SW 1271 (cell line): ENCODE data around the gene CD40.

Experiments
- DNase-seq, 2 experiments: peaks; one replicate each; lab custom pipeline; 2025; lab: John Stamatoyannopoulos, UW

CD40 gene

DNA sequence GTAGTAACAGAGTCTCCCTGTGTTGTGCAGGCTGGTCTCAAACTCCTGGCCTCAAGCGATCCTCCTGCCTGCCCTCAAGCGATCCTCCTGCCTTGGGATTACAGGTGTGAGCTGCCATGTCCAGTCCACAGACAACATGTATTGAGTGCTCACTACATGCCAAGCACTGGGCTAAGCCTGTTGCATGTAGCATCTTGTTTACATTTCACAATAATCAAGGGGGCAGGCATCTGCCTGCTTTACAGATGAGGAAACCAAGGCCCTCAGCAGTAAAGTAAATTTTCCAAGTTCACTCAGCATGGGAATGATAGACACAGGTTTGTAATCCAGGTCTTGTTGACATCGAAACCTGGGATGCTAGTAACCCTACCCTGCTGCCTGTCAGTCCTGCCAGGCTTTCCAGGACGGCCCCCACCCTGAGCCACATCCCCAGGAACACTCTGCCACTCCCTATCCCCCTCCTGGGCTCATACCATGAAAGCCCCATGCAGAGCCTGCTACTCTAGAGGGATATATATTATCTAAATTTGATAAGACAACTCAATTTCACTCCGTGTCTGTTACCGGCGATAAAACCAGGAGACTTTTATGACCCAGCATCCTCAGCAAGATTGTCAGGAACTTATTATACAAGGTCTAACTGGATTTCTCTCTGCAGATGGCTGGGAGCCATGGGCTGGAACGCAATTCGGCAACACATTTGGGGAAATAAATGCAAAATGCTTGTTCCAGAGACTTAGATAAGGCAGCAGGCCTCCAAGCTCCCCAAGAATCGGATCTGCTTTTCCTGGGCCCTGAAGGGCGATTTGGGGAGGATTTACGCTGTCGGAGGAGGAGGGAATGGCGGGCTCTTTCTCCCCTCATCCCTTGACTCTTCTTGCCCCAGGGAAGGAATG lies 30.4 kb downstream of the CD40 start:
- DNase-seq: no peak

GRCh38 chr20:46150943-46151342 lies 32.8 kb downstream of the CD40 start:
- no peak for DNase-seq

DNA sequence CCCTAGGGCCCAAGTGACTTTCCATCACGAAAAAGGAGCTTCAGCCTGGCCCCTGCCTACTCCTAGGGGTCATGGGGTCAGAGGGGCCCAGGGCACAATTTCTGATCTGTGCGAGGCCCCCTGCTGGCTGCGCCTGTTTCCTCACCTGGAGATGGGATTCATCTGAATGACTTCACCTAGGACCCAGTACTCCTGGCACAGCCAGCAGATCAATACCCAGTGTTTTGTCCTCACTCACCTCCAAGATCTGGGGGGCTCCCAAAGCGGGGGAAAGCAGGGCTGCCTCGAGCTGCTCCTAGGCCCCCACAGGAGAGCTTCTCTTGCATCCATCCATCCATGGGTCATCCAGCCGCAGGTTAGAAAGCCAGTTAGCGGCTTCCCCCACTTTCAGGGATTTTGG lies 33.8 kb downstream of the CD40 start:
- no peak for DNase-seq

DNA sequence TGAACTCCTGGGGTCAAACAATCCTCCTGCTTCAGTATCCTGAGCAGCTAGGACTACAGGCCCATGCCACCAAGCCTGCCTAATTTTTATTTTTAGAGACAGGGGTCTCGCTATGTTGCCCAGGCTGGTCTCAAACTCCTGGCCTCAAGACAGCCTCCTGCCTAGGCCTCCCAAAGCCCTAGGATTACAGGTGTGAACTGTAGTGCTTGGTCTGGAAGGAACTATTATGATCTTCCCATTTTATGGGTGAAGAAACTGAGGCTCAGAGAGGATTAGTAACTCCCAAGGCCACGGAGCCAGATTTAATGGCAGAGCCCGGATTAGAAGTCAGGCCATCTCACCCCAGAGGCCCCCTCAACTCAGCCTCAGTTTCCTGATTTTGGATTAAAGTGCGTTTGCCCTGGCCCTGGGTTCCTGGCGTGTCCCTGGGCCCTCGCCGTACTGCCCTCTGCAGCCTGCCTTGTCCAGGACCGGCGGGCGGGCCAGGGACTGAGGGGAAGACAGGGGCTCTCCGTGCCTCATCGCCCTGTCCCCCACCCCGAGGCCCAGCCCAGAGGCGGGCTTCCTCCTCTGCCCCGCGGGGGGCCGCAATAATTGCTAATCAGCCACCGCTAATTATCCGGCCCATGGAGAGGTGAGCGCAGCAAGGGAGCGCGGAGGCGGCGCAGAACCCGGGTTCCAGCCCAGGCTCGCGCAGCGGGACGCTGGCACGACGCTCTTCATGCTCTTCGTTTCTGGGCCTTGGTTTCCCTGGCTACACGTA lies 34.9 kb downstream of the CD40 start:
- no peak for DNase-seq

- DNase-seq: no peak
Measured at GRCh38 chr20:46154305-46154704, 36.2 kb downstream of the CD40 start.

GRCh38 chr20:46154796-46155195 lies 36.7 kb downstream of the CD40 start:
- DNase-seq: no peak

GRCh38 chr20:46156065-46156464 lies 38.0 kb downstream of the CD40 start:
- DNase-seq: no peak

GRCh38 chr20:46157076-46157592 lies 39.0 kb downstream of the CD40 start:
- DNase-seq: no peak

DNA sequence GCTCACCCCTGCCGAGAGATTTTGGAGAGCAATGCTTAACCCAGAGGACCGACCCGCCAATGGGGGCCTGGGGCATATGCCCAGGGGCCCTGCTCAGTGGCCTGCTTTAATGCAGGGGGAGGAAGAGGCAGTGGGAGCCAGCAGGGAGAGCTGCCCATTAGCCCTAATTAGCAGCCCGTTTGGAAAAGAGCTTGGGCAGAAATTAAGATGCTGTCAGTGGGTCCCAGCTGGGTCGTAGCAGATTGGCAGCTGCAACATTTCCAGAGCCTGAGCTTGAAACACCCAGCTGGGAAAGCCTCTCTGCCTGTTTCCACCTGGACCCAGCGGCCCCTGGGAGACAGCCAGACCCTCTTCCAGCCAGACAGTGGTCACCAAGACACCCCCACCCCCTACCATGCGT lies 39.5 kb downstream of the CD40 start:
- no peak for DNase-seq

DNA sequence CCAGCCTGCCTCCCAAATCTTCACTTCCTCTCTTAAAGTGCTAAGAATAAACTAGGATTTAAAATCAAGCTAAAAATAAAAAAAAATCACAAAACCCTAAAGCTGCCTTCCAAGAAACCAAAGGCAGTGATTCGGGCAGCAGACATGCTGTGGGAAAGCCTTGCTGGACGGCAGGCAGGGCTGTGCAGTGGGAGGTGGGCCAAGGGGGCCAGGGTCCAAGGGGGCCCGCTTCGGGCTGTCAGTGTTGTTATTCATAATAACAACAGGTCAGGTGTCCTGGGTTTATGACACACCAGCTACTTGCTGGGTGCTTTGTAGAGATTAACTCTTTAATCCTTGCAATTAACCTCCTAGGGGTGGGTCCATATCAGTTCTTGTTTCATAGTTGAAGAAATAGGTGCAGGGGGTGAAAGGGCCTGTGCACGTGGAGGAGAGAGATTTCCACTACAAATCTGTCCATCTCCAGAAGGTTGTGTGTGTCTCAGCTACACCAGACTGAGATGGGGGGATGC lies 40.4 kb downstream of the CD40 start:
- DNase-seq: no peak

- DNase-seq: no peak
Measured at GRCh38 chr20:46159101-46159897, 41.2 kb downstream of the CD40 start.

DNA sequence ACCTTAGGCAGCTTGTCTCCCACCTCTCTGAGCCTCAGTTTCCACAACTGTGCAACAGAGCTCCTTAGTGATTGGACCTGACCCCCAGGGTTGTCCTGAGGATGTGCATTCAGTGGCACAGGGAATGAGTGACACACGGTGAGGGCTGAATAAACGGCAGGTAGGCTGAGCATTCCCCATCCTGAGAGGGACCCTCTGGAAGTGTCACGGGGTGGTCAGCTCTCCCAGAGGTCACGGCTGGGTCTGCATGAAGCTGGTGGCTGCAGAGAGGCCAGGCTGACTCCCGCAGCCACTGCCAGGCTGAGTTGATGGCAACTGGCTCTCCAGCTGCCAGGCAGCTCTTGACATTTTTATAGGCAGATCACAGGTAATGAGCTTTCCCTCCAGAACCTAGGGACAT lies 42.5 kb downstream of the CD40 start:
- no peak for DNase-seq

DNA sequence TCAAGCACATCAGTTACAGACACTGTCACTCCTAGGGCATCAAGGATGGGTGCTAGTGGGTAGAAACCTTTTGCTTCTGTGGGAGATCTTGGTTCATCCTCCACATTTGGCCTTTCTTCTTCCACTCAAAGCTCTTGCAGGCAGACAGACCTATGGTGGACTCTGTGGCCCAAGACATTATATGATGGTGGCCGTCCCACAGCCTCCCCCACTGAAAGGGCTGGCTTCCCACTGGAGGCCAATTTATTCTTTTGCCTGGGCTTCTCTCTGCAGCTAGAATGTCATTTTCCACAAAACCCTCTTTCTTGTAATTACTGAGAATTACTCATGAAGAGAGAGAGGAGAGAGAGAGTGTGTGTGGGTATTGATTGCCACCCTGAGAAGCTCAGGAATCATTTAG lies 43.8 kb downstream of the CD40 start:
- no peak for DNase-seq

DNA sequence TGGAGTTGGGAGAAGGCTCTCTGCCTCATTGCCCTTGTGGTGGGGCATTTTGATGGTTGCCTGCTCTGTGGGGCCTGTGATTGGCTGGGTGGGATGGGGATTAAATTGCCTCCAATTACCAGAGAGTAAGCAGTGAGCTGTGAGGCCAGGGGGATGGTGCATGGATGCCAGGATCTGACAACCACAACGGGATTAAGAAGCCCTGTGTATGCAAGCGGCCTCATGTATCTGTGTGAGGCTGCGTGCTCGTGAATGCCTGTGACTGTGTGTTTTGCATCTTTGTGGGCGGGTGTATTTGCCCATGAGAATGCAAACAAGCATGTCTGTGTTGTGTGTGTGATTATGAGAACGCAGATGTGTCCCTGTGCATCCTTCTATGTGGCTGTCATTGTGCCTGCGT lies 46.1 kb downstream of the CD40 start:
- no peak for DNase-seq

DNA sequence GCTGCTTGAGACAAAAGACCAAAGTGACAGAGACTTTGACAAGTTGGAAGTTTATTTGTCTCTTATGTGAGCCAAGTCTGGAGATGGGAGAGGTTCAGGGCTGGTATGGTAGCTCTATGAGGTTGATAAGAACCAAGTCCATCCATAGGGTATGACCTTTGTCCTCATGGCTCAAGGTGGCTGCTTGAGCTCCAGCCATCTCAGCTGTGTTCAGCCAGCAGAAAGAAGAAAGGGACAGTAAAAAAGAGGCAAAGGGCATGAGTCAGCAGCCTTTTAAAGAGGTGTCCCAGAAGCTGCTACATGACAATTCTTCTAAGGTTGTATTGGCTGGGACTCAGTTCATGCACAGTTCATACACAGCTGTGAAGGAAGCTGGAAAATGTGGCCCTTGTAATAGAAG lies 49.0 kb downstream of the CD40 start:
- no peak for DNase-seq

DNA sequence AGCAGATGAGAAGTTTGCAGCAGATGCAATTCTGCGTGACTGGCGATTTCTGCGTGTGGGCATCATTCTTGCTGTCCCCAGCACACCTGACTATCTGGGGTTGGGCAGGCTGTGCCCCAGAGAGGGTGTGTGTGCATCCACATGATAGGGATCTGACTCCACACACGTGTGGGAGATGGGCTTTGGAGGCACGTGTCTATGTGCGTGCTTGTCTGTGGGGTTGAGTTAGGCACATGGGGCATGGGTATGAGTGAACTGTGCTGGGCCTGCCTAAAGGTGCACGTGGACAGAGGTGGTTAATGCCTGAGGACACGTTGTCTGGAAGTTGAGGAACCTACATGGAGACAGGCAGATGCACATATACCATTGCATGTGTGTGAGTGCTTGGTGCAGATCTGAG lies 50.3 kb downstream of the CD40 start:
- no peak for DNase-seq

- DNase-seq: no peak
Measured at GRCh38 chr20:46169245-46170171, 51.4 kb downstream of the CD40 start.

GRCh38 chr20:46171476-46171875 lies 53.4 kb downstream of the CD40 start:
- no peak for DNase-seq

- no peak for DNase-seq
Measured at GRCh38 chr20:46171909-46172308, 53.8 kb downstream of the CD40 start.

DNA sequence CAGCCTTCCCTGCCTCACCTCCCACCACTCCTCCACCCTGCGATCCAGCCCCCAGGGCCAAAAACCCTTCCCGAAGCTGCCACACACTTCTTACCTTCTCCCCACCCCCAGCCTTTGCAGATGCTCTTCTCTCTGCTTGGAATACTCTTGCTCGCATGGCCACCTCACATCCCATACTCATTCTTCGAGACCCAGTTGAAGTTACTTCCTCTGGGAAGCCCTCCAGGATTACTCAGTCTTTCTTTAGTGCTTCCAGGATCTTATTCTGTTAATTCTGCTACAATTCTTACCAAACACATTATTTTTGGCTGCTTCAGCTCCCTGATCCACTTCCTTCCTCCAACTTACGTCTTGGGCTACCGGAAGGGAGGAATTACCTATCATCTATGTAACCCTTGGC lies 54.3 kb downstream of the CD40 start:
- DNase-seq: no peak

- DNase-seq: no peak
Measured at GRCh38 chr20:46172961-46173536, 54.9 kb downstream of the CD40 start.
